ENCODE results near the gene COX15. TPM values are rescaled to one million over a fixed set of nuclear protein-coding genes. Genes with fewer than 3 reads are reported as not detected.

COX15 gene
- total and polyA plus RNA-seq, 2 donors (not counting 1 experiment from before 2014, with no cell fraction given): 13.9 to 39.5 TPM

DNA sequence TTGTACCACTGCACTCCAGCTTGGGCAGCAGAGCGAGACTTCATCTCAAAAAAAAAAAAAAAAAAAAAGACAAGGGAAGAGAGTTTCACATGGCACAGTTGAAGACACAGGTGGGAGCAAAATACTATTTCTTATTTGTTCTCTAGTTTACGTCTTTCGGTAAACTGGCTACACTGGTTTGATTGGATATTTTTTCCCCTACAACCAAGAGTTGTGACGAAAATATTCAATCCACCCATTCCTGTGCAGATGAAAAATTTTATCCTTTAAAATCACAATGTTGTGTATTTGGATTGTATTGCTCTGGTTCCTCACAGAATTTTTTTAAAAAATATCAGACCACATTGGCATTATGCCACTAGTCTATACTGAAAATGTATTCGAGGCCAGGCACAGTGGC, 36.0 kb upstream of the COX15 start:
- ATAC-seq (ENCODE audit: low read depth): no peak
- ChIA-PET CTCF (no interaction called here), POLR2A (no interaction called here)
- Mint-ChIP-seq H3K4me1 (peaks cover 2% of the 10 kb centered on the region), H3K9me3 (ENCODE audit: insufficient read depth) (no peaks in the 10 kb centered on the region), H3K27ac (no peak overlapping the region), H3K27me3 (no peaks in the 10 kb centered on the region), H3K4me3 (no peak overlapping the region)
- H3K9me3 ChIP-seq (ENCODE audit: control extremely low read depth in 1 of 3, control insufficient read depth in 2 of 3, insufficient read depth in 1 of 3, low read length in 2 of 3): no peaks in the 10 kb centered on the region
- no peak overlapping the region for H2AFZ ChIP-seq (ENCODE audit: insufficient read depth, low read depth, low read length, poor library complexity, severe bottlenecking)
- H3K27ac ChIP-seq (ENCODE audit: low read length in 2 of 2): no peak overlapping the region
- H3K4me1 ChIP-seq (ENCODE audit: control insufficient read depth in 2 of 2, insufficient read depth in 2 of 2, low read length in 2 of 2): no peaks in the 10 kb centered on the region
- H3K4me2 ChIP-seq (replicated peaks; ENCODE audit: low read depth, low read length, poor library complexity, severe bottlenecking): no peak overlapping the region
- H3K79me2 ChIP-seq (ENCODE audit: control insufficient read depth, insufficient read depth, low read length): no peaks in the 10 kb centered on the region
- no peaks in the 10 kb centered on the region for H4K20me1 ChIP-seq (ENCODE audit: control insufficient read depth, insufficient read depth, low read length, poor library complexity, severe bottlenecking)
- H3K27me3 ChIP-seq (replicated peaks in 1 of 4; ENCODE audit: control extremely low read depth in 1 of 4, control insufficient read depth in 3 of 4, insufficient read depth in 4 of 4, low read length in 3 of 4): no peaks in the 10 kb centered on the region
- no peak overlapping the region for H3K4me3 ChIP-seq (ENCODE audit: control extremely low read depth in 1 of 5, extremely low read depth in 1 of 5, insufficient read depth in 1 of 5, low read depth in 2 of 5, low read length in 4 of 5)
- DNase-seq: no peak
- peaks cover 0 to 2% of the 10 kb centered on the region in 2 experiments for H3K36me3 ChIP-seq (replicated peaks in 1 of 2; ENCODE audit: control extremely low read depth in 1 of 2, control insufficient read depth in 1 of 2, extremely low read depth in 1 of 2, insufficient read depth in 2 of 2, low read length in 1 of 2)
- TF ChIP-seq EZH2 (IDR thresholded peaks at IDR 0.05; ENCODE audit: borderline replicate concordance, insufficient read depth, low read depth, low read length, poor library complexity, severe bottlenecking): no peak
- TF ChIP-seq, protein P1, sequence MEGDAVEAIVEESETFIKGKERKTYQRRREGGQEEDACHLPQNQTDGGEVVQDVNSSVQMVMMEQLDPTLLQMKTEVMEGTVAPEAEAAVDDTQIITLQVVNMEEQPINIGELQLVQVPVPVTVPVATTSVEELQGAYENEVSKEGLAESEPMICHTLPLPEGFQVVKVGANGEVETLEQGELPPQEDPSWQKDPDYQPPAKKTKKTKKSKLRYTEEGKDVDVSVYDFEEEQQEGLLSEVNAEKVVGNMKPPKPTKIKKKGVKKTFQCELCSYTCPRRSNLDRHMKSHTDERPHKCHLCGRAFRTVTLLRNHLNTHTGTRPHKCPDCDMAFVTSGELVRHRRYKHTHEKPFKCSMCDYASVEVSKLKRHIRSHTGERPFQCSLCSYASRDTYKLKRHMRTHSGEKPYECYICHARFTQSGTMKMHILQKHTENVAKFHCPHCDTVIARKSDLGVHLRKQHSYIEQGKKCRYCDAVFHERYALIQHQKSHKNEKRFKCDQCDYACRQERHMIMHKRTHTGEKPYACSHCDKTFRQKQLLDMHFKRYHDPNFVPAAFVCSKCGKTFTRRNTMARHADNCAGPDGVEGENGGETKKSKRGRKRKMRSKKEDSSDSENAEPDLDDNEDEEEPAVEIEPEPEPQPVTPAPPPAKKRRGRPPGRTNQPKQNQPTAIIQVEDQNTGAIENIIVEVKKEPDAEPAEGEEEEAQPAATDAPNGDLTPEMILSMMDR (IDR thresholded peaks at IDR 0.05): no peak
- H3K9ac ChIP-seq (ENCODE audit: low read length): no peak overlapping the region
- WGBS (ENCODE audit: insufficient coverage): no CpG with 5 or more reads among the region's 5 CpGs
- intact Hi-C loops (cut with micrococcal nuclease): no loop called here

DNA sequence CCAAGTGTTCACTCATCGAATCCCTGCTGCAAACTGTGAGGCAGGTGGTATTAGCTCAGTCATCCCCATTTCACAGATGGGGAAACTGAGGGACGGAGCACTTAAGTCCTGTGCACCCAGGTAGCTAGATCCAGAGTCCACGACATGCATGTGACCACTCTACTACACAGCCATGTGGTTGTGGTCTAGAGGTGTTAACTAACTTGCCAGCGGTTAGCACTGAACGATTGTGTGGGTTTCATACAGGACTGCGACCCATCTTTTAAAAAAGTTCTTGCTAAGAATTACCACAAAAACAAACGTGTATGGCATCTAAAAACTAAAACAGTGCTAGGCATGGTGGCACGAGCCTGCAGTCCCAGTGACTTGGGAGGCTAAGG, 34.4 kb upstream of the COX15 start:
- Mint-ChIP-seq H3K9me3 (ENCODE audit: insufficient read depth) (no peaks in the 10 kb centered on the region), H3K27me3 (no peaks in the 10 kb centered on the region), H3K4me3 (no peak overlapping the region), H3K4me1 (peaks cover 2% of the 10 kb centered on the region), H3K27ac (no peak overlapping the region)
- Histone ChIP-seq H3K9ac (ENCODE audit: low read length) (no peak overlapping the region), H3K36me3 (replicated peaks in 1 of 2; ENCODE audit: control extremely low read depth in 1 of 2, control insufficient read depth in 1 of 2, extremely low read depth in 1 of 2, insufficient read depth in 2 of 2, low read length in 1 of 2) (peaks cover 2% of the 10 kb centered on the region in 2 experiments), H3K79me2 (ENCODE audit: control insufficient read depth, insufficient read depth, low read length) (no peaks in the 10 kb centered on the region), H3K9me3 (ENCODE audit: control extremely low read depth in 1 of 3, control insufficient read depth in 2 of 3, insufficient read depth in 1 of 3, low read length in 2 of 3) (no peaks in the 10 kb centered on the region), H3K4me2 (replicated peaks; ENCODE audit: low read depth, low read length, poor library complexity, severe bottlenecking) (no peak overlapping the region), H3K4me1 (ENCODE audit: control insufficient read depth in 2 of 2, insufficient read depth in 2 of 2, low read length in 2 of 2) (no peaks in the 10 kb centered on the region), H4K20me1 (ENCODE audit: control insufficient read depth, insufficient read depth, low read length, poor library complexity, severe bottlenecking) (no peaks in the 10 kb centered on the region), H3K27ac (ENCODE audit: low read length in 2 of 2) (no peak overlapping the region), H3K27me3 (replicated peaks in 1 of 4; ENCODE audit: control extremely low read depth in 1 of 4, control insufficient read depth in 3 of 4, insufficient read depth in 4 of 4, low read length in 3 of 4) (no peaks in the 10 kb centered on the region), H2AFZ (ENCODE audit: insufficient read depth, low read depth, low read length, poor library complexity, severe bottlenecking) (no peak overlapping the region), H3K4me3 (ENCODE audit: control extremely low read depth in 1 of 5, extremely low read depth in 1 of 5, insufficient read depth in 1 of 5, low read depth in 2 of 5, low read length in 4 of 5) (no peak overlapping the region)
- intact Hi-C loops (cut with micrococcal nuclease): no loop called here
- ChIA-PET POLR2A (no interaction called here), CTCF (interaction anchor here (1.2 kb wide), 1 partner anchor 52 kb away, joined by 3 read pairs; no protein-coding TSS in a partner anchor)
- no peak for TF ChIP-seq EZH2 (IDR thresholded peaks at IDR 0.05; ENCODE audit: borderline replicate concordance, insufficient read depth, low read depth, low read length, poor library complexity, severe bottlenecking)
- TF ChIP-seq, protein P1 (IDR thresholded peaks at IDR 0.05): no peak
- ATAC-seq (ENCODE audit: low read depth) (no peak), DNase-seq (no peak)
- WGBS (ENCODE audit: insufficient coverage): 100% methylated on average over 1 of the region's 8 CpGs
